HG03469 (cell line): ENCODE measurements around the gene DIO1.
A peak's percentile ranks its signal among the peaks of the same experiment; 100 is the strongest.
"Not testable (repeated sequence)": the region's sequence is repeated elsewhere in the genome, so short reads cannot be mapped to it uniquely, and the experiment has no call there.

Source experiments
- ATAC-seq: cut with Tn5 transposase; IDR thresholded peaks from one replicate; pipeline ENCODE4 v1.9.1; 2021; ENCODE audit warnings: mild to moderate bottlenecking, moderate library complexity, moderate number of reproducible peaks; ENCODE audit not compliant: unreplicated experiment

The DIO1 gene

DNA sequence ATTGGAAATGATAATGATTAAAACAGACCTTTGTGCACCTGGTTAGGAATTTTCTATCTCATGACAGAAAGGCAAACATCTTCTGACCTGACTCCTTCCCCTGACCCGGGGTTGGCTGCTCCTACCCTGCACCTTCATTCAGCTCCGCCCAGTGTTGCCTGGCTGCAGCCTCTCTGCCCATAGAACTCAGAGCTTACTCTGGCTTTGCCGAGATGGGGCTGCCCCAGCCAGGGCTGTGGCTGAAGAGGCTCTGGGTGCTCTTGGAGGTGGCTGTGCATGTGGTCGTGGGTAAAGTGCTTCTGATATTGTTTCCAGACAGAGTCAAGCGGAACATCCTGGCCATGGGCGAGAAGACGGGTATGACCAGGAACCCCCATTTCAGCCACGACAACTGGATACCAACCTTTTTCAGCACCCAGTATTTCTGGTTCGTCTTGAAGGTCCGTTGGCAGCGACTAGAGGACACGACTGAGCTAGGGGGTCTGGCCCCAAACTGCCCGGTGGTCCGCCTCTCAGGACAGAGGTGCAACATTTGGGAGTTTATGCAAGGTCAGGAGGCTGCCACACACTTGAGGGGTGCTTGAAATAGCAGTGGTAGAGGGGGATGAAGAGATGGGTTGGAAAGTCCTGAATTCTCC lies at the start of gene DIO1:
DIO1 (plus strand) TSS at position 189 of the 638 bp plus-strand sequence; CDS start at position 213, 24 bp downstream.
- no peak for ATAC-seq

DNA sequence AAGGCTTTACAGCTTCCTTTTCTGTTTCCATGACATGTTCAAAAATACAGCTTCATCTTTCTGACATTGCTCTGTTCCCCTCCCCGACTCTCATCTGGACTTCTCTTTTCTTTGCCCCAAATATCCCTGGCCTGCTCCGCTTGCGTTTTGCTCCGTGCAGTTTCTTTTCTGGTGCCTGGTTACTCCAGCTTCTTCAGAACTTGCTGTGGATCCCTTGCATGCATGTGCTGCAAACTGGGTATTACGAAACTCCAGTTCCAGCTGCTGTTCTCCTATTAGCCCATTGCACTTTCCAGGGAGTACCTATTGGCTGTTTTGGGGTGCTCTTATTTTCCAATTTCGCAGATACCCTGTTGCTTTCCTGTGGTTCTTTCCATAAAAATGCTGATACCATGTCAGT lies 46.0 kb upstream of the DIO1 start:
- ATAC-seq = no peak

DNA sequence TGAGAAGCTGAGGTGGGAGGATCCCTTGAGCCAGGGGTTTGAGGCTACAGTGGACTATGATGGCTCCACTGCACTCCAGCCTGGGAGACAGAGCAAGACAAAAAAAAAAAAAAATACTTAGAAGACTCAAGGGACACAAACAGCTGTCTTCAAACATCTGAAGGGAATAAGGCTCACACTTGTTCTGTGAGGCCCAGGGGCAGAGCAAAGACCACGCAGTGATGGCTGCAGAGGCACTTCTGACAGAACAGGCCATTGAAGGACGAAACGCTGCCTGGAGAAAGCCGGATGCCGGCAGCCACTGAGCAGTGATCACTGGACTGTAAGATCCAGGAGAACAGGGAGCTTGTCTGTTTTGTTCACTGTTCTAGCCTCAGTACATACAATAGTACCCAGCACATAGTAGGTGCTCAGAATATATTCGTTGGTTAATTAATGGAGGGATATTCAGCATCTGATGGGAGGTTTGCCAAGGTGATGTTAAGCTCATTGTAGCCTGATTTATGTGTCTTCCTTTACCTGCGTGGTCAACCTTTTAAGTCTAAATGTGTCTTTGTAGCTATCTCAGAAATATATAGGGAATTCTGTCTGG lies 43.8 kb upstream of the DIO1 start:
- no peak for ATAC-seq

DNA sequence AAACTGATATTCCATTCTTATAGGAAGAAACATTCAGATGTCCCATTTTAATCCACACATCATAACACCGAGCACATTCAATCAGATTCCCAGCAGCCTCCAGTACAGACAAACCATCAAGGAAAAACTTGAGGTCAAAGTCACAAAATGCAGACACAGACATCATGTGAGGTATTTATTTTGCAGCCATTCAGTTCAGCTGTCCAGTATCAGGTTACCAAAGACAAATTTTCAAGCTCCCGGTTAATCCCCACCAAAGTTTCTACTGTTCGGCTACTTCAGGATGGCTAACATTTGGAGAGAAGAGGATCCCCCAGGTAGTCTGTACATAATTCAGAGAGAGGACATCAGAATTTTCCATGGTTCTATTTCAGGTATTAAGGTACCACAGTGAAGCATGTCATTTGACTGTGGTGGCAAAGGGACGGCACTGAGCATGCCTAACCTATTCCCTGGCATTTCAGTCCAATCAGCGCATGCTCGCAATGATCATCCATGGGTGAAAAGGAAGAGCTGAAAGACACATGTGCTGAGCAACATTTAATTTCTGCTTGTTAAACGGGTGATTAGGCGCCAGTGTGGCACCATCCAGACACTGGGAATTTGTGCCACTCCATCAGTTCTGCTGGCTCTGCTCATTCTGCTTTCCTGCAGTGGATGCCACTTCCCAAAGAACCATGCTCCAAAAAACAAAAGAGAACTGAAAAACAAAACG lies 42.3 kb upstream of the DIO1 start:
- no peak for ATAC-seq

DNA sequence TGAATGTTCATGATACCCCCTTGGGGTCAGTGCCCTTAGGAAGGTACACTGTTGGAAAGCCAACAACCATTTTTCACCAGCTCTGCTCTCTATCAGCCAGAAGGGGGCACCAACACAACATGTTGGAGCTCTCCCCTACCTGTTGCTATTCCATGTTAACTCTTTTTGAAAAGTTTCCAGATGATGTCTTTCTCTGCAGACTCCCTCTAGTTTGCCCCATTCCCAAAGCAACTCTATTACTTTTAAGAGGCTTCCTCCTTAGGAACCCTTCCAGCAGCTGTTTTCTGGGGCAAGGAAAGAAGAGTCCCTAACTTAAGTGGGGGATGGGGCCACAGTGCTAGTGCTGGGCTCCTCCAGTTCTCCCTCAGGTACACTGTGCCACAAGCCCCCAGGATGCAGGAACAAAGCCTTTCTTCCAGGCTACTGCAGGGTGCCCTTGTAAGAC lies 33.0 kb upstream of the DIO1 start:
- ATAC-seq = no peak

DNA sequence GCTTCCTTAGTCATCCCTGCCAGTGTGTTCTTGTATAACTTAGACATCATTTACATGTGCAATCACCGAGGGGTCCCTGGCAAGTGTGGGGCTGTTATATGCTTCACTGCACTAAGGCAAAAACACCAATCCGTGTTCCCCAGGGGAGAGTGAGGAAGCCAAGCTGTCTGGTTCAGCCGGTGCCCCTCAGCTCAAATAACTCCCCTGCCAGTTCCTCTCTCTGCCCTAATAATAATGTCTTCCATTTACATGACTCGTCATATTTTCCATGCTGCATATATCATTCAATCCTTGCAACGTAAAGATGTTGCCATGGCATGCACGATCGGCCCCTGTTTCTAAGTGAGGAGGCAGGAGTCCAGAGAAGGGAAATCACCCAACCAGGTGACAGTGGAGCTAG lies 31.5 kb upstream of the DIO1 start:
- ATAC-seq = no peak

DNA sequence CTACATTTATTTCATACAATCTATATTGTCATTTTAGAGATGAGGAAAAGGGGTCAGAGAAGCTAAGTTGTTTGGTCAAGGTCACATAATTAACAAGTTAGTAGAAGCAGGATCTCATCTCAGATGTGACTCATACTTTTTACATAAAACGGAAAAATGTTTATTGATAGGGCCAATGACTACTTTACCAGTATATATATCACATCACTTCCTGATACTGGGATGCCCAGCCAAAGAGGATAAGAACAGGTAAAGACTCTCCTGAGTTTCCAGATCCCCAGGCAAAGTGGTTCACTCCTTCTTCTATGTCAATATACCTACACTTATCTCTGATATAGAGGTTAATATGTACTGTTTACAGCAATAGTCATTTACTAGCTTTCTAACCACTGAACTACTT lies 25.4 kb upstream of the DIO1 start:
- no peak for ATAC-seq

DNA sequence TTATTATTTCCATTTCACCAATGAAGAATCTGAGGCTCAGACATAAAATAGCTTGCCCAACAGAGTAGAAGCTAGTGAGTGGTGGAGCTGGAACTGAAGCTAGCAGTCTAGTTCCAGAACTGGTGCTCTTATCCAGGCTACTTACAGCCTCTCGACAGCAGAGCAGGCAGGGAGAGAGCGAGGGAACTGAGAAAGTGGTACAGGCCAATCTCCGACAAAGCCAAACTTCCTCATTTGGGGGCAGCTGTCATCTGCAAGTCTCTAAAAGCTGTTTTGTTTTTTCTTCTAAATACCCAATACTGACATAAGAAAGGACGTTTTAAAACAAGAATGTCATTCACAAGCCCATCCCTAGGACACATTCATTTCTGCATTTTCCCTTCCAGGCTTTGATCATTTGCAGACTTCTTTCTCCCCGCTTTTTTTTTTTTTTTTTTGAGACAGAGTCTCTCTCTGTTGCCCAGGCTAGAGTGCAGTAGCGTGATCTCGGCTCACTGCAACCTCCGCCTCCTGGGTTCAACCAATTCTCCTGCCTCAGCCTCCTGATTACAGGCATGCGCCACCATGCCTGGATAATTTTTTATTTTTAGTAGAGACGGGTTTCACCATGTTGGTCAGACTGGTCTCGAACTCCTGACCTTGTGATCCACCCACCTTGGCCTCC lies 24.4 kb upstream of the DIO1 start:
- ATAC-seq = no peak

DNA sequence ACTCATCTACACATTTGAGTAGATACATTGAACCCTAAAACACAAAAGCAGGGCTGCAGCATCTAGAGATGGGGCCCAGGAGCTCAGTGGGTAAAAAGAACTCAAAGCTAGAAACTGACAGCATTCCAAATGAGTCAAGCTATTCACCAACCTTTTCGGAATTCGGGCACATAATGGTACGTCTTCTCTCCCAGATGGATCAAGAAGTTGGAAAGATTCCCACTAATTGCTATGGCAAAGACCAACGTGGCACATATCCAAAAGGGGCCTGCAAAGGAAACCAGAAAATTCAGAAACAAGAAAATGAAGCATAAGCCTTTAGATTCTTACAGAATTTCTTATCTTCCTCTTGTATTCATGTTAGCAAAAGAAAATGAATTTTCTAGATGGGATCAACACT lies 22.8 kb upstream of the DIO1 start:
- ATAC-seq = no peak

DNA sequence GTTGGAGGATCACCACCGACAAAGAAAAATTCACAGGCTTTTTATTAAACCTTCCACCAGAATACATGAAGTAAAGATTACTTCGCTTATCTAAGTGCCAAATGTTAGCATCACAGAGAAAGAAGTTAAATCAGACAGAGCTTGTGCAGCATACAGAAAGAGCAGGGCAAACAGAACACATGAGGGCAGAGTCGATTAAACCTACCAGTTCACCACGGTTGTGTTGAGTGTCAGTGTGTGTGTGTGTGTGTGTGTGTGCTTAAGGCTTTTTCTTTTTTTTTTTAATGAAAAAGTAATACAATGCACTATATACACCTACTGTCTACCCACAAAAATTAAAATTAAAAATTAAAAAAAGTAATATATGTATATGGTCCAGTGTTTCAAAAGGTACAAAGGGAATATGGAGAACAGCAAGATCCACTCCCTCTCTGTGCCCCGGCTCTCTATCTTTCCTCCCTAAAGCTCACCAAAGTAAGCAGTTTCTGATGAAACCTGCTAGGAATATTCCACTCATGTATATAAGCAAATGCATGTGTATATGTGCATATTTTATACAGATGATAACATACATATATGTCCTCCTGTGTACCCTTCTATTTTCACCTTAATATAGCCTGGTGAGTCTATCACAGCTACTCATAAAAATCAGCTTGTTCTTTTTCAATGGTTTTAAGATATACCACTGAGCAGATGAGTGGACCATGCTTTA lies 22.1 kb upstream of the DIO1 start:
- ATAC-seq = no peak

DNA sequence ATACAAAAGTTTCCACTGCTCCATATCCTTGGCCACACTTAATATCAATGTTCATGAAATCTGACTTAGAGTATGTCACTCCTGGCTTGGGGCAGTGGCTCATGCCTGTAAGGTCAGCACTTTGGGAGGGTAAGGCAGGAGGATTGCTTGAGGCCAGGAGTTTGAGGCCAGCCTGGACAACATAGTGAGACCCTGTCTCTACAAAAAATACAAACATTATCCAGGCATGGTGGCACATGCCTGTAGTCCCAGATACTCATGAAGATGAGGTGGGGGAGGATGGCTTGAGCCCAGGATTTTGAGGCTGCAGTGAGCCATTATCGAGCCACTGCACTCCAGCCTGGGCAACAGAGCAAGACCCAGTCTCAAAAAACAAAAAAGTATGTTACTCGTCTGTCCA lies 18.8 kb upstream of the DIO1 start:
- not testable (repeated sequence) for ATAC-seq

DNA sequence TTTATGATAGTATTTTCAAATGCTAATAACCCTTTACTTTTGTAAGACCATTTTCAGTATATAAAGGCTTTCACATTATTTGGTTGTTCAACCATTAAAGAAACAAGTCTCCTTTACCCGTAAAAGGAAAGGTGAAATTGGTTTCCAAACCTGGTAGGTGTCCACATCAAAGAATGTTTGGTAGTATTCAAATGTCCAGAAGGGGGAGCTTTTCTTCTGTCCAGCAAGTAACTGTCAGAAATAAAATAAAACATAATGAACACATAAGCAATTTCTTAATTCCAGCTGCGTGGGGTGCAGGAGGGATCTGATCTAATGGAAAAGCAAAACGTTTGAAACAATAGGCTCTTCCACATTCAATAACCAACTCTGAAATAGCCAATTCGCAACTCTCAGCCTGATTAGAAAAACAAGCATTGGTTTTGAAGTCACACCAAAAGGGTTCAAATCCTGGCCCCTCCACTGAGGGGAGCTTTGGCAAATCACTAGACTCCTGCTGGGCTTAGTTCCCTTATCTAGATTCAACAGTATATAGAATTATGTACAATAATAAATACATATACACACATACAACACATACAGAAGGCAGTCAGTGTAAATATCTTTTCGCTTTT lies 15.4 kb upstream of the DIO1 start:
- ATAC-seq = no peak

DNA sequence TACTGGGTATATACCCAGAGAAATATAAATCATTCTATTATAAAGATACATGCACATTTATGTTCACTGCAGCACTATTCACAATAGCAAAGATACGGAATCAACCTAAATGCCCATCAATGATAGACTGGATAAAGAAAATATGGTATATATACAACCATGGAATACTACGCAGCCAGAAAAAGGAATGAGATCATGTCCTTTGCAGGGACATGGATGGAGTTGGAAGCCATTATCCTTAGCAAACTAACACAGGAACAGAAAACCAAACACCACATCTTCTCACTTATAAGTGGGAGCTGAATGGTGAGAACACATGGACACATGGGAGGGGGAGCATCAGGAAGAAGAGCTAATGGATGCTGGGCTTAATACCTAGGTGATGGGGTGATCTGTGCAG lies 12.1 kb upstream of the DIO1 start:
- ATAC-seq = not testable (repeated sequence)

DNA sequence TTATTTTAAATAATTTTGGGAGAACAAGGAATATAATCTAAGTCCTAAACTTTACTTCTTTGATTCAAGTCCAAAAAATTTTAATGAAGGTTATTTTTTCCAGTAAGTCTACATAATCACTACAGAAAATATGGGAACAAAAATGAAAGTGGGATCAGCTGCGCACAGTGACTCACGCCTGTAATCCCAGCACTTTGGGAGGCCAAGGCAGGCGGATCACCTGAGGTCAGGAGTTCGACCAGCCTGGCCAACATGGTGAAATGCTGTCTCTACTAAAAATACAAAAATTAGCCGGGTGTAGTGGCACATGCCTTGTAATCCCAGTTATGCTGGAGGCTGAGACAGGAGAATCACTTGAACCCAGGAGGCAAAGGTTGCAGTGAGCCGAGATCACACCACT lies 10.4 kb upstream of the DIO1 start:
- not testable (repeated sequence) for ATAC-seq

DNA sequence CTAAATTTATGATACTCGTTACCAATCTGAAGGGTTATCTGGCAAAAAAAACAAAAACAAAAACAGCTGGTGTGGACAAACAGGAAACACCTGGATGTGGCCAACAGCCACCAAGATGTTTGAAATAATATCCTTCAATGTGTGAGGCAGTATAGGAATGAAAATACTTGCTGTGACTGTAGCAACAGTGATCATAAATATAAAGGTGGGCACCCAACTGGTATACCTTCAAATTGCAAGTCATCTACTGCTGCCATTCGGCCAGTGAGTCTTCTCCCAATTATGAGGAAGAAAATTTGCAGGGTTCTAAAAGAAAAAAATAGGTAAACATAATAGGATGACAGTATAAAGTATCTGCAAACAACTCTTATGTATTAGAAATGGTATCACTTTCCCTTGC lies 5.3 kb upstream of the DIO1 start:
- no peak for ATAC-seq

DNA sequence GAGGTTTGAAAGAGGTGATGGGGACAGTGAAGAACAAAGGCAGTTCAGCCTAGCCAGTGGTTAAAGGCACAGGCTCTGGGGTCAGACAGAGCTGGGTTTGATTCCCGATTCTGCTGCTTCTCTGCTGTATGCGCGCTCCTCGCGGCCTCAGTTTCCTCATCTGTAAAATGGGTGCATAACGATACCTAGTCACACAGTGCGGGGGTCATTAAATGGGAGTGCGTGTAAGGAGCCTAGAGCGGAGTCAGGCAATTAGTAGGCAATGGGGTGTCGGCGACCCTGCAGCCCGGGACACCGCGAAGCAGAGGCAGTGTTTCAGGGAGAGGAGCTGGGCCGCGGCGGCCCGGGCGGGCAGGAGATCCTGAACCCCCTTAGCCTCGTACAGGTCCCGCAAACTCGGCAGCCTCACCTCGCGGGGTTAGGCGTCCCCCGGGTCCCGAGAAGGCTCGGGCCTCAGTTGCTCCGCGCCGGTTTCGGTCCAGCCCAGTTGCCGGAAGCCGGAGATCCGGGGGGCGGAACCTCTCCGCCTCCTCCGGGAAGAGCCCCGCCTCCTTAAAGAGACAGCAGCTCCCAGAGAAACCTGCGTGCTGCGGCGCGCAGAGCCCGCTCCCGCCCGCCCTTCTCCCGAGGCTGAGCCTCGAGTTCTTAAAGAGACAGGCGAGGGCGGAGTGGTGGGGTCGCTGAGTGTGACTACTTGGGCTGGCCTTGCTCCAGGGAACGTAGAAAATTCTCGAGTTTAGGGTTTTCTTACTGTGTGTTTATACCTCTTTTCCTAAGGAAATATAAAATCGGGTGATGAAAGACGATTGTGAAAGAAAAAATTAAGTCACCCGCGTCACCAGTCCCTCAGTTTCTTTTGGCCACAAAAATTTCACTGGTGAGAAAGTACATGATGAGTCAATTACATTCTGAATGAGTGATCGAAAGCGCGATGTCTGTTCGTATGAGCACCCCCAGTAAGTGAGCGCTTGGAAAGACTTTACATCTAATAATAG lies 4.4 kb upstream of the DIO1 start, which contains the start of gene YIPF1:
YIPF1 (minus strand) TSS at position 494 of the 995 bp plus-strand sequence. CDS start 860 bp downstream, outside the sequence.
- peak; percentile 76 for ATAC-seq

DNA sequence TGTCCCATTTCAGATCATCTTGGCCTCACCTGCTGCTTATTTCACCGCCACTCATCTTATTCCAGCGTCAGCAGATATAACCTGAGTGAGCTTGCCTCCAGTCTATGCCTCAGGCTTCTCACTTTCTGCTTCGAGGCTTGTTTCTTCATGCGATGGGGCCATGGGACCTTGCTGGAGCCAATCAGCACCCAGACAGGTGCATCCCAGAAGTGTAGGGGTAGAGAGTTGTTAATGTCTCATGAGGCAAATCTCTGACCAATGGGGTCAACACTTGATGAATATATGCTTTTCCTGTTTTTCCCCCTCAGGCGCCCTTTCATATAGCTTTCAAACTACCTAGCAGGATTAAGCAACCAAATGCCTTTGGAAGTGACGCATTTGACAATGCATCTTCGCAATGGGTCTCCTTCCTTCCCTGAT lies 3.5 kb upstream of the DIO1 start:
- no peak for ATAC-seq

DNA sequence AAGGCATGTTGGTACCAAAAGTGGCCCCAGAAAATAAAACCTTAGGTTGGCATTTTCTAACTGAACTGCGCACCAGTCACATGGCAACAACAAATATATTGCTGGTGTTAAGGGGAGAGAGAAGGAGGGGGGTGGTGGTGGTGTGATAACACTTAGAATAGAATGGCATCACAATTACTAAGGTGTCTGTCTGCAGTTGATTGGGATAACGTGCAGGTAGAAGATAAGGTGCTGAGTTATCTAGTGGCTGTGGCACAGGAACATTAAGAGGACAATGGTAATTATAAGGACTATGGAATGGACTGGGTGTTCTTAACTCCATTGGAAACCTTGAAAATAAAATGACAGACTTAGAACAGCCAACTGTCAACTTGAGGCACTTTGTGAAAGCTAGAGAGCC lies 3.0 kb upstream of the DIO1 start:
- ATAC-seq = no peak

DNA sequence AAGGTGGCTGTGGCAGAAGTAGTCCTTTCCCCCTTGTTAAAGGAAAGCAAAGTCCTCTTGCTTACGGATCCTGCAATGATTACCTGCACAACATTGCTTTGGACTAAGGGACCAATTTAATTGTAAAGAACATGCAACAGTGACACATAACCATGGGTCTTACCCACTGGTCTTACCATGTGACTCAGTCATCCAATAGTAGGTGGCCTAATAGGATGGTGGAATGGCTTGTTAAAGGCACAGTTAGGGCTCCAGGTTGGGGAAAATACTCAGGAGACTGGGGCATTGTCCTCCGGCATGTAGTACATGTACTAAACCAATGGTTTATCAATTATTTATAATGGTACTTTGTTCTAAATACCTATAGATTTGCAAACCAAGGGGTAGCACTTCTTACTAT lies 2.3 kb upstream of the DIO1 start:
- ATAC-seq = no peak
